Loucy (cell line): ENCODE measurements around the gene PPP2R5C.
"Not testable (repeated sequence)": the region's sequence is repeated elsewhere in the genome, so short reads cannot be mapped to it uniquely, and the experiment has no call there.

Experiments
- H2AFZ ChIP-seq: fragments of 200-600 bp; sonication (generic); 2 replicates; pipeline ENCODE4 v1.6.0; 2016; ENCODE audit warnings: antibody characterized with exemption, mild to moderate bottlenecking, low read length, moderate library complexity
- H3F3A ChIP-seq: fragments of 200-600 bp; 2 replicates; pipeline ENCODE4 v1.6.0; 2016; ENCODE audit warnings: antibody characterized with exemption, low read depth, mild to moderate bottlenecking
- H3K27me3 ChIP-seq: fragments of 200-600 bp; sonication (generic); 2 replicates; pipeline ENCODE4 v1.6.1; 2014; ENCODE audit warnings: low read length, mild to moderate bottlenecking; ENCODE audit not compliant: insufficient read depth, poor library complexity, severe bottlenecking
- H3K36me3 ChIP-seq: fragments of 200-600 bp; sonication (generic); 2 replicates; pipeline ENCODE4 v1.6.1; 2016; ENCODE audit warnings: low read length; ENCODE audit not compliant: insufficient read depth
- H3K4me1 ChIP-seq: fragments of 200-600 bp; sonication (generic); 2 replicates; pipeline ENCODE4 v1.5.1; 2014; ENCODE audit warnings: low read length, mild to moderate bottlenecking; ENCODE audit not compliant: insufficient read depth, poor library complexity, severe bottlenecking
- H3K4me2 ChIP-seq: fragments of 200-600 bp; sonication (generic); 2 replicates; pipeline ENCODE4 v1.6.0; 2014; ENCODE audit warnings: antibody characterized with exemption, low read length, low read depth, mild to moderate bottlenecking; ENCODE audit not compliant: poor library complexity, severe bottlenecking
- H3K4me3 ChIP-seq: fragments of 200-600 bp; sonication (generic); 2 replicates; pipeline ENCODE4 v1.5.1; 2014; ENCODE audit warnings: low read length, mild to moderate bottlenecking, mixed read lengths; ENCODE audit not compliant: poor library complexity, severe bottlenecking
- H3K79me2 ChIP-seq: fragments of 200-600 bp; sonication (generic); 2 replicates; pipeline ENCODE4 v1.6.1; 2014; ENCODE audit warnings: low read length; ENCODE audit not compliant: insufficient read depth
- H3K9ac ChIP-seq: fragments of 200-600 bp; sonication (generic); 2 replicates; pipeline ENCODE4 v1.6.0; 2014; ENCODE audit warnings: mild to moderate bottlenecking, low read depth, low read length, moderate library complexity; ENCODE audit not compliant: poor library complexity, severe bottlenecking
- H3K9me2 ChIP-seq: fragments of 200-600 bp; sonication (generic); replicated peaks from 2 replicates; pipeline ENCODE4 v1.6.1; 2016; ENCODE audit warnings: low read depth, low read length, mixed read lengths
- H3K9me3 ChIP-seq: fragments of 200-600 bp; sonication (generic); 2 replicates; pipeline ENCODE4 v1.6.1; 2014; ENCODE audit warnings: mild to moderate bottlenecking, antibody characterized with exemption, low read length, low read depth; ENCODE audit not compliant: insufficient read depth
- H4K20me1 ChIP-seq: fragments of 200-600 bp; sonication (generic); 2 replicates; pipeline ENCODE4 v1.6.0; 2014; ENCODE audit warnings: antibody characterized with exemption, low read length, mild to moderate bottlenecking; ENCODE audit not compliant: insufficient read depth, poor library complexity, severe bottlenecking
- EZH2phosphoT487 ChIP-seq: fragments of 200-600 bp; IDR thresholded peaks from 2 replicates; pipeline ENCODE4 v1.6.1; 2018; ENCODE audit warnings: antibody characterized with exemption, mild to moderate bottlenecking, moderate library complexity, borderline replicate concordance
- TF ChIP-seq, protein P1 (sequence below): fragments of 200-600 bp; sonication (generic); conservative IDR thresholded peaks from 2 replicates; pipeline ENCODE4 v1.5.1; 2014; ENCODE audit warnings: mild to moderate bottlenecking, antibody characterized with exemption, low read length

PPP2R5C gene

DNA sequence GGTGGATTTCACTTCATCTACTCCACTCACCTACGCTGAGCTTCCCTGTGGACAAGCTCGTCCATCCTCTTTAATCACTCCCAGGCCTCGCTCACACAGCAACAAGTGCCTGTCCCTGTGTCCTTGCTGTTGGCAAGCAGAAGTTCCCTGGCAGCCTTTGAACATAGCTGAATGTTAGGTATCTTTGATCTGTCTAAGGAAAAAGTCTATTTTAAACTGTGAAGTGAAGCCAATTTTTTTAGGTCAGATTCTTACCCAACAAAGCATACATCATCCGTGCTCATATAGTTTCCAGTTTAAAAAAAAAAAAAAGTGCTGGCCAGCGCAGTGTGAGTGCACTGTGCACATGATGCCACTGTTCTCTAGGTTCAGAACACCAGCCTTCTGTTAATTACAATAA, 36.3 kb downstream of the PPP2R5C start:
- no peak for TF ChIP-seq EZH2phosphoT487
- TF ChIP-seq, protein P1, sequence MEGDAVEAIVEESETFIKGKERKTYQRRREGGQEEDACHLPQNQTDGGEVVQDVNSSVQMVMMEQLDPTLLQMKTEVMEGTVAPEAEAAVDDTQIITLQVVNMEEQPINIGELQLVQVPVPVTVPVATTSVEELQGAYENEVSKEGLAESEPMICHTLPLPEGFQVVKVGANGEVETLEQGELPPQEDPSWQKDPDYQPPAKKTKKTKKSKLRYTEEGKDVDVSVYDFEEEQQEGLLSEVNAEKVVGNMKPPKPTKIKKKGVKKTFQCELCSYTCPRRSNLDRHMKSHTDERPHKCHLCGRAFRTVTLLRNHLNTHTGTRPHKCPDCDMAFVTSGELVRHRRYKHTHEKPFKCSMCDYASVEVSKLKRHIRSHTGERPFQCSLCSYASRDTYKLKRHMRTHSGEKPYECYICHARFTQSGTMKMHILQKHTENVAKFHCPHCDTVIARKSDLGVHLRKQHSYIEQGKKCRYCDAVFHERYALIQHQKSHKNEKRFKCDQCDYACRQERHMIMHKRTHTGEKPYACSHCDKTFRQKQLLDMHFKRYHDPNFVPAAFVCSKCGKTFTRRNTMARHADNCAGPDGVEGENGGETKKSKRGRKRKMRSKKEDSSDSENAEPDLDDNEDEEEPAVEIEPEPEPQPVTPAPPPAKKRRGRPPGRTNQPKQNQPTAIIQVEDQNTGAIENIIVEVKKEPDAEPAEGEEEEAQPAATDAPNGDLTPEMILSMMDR = no peak
- Histone ChIP-seq H3K9ac (no peak overlapping the region), H3K9me2 (no peaks in the 10 kb centered on the region), H3K79me2 (no peaks in the 10 kb centered on the region), H2AFZ (no peak overlapping the region), H3F3A (no peaks in the 10 kb centered on the region), H3K27me3 (no peaks in the 10 kb centered on the region), H3K4me1 (no peaks in the 10 kb centered on the region), H3K4me2 (no peak overlapping the region), H3K36me3 (no peaks in the 10 kb centered on the region), H3K4me3 (no peak overlapping the region), H4K20me1 (no peaks in the 10 kb centered on the region), H3K9me3 (peaks cover 5% of the 10 kb centered on the region; the same call in 1 of the 2 replicates)

DNA sequence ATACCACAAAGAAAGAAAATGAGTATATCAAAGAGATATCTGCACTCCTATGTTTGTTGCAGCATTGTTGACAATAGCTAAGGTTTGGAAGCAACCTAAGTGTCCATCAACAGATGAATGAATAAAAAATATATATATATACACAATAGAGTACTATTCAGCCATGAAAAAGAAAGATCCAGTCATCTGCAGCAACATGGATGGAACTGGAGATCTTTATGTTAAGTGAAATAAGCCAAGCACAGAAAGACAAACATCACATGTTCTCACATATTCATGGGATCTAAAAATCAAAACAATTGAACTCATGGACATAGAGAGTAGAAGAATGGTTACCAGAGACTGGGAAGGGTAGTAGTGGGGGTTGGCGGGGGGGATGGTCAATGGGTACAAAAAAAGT, 42.9 kb downstream of the PPP2R5C start:
- not testable (repeated sequence) for H3K27me3 ChIP-seq, H3K4me3 ChIP-seq, H3K36me3 ChIP-seq, H3K4me2 ChIP-seq, H3K9me3 ChIP-seq, H4K20me1 ChIP-seq, H3K9me2 ChIP-seq, H3K9ac ChIP-seq, H2AFZ ChIP-seq, H3F3A ChIP-seq, H3K79me2 ChIP-seq
- peaks cover 16% of the 10 kb centered on the region for H3K4me1 ChIP-seq

DNA sequence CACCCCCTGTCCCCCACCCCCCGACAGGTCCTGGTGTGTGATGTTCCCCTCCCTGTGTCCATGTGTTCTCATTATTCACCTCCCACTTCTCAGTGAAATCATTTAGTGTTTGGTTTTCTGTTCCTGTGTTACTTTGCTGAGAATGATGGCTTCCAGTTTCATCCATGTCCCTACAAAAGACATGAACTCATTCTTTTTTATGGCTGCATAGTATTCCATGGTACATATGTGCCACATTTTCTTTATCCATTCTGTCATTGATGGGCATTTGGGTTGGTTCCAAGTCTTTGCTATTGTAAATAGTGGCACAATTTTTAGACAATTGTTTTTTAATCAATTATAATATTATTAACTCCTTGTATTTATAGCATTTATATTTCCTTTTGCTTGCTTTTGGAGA, 44.7 kb downstream of the PPP2R5C start:
- not testable (repeated sequence) for H3K9me3 ChIP-seq, H3K9me2 ChIP-seq, H2AFZ ChIP-seq, H3K9ac ChIP-seq, H3F3A ChIP-seq, H3K4me3 ChIP-seq, H3K4me2 ChIP-seq, H3K36me3 ChIP-seq, H3K27me3 ChIP-seq
- peaks cover 11% of the 10 kb centered on the region for H4K20me1 ChIP-seq
- H3K79me2 ChIP-seq = peaks cover 14% of the 10 kb centered on the region
- peaks cover 17% of the 10 kb centered on the region for H3K4me1 ChIP-seq

DNA sequence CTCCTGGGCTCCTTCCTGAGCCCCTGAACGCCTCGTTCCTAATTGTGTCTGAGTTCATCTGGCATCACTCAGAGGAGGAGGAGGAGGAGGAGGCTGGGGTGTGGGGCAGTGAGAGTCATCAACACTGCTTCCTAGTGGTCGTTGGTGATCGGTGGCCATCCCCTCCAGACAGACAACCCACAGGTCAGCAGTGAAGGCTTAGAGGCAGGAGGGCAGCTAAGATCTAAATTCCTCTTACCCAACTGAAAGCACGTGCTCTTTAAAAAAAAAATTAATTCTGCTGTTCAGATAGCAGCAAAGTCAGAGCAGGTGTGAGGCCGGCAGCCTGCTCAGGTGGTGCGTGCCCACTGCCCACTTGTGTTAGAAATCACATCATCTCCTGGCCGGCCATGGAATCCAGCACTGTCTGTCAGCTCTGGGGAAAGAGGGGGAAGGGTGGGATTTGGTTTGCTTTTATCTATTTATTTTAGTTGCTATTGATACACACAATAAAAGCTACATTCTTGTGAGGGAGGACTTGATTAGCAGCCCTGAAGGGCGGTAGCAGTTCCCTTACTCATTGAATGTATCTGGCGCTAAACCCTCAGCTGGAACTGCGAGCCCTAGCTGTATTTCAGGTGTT, 46.6 kb downstream of the PPP2R5C start:
- Histone ChIP-seq H3K27me3 (no peaks in the 10 kb centered on the region), H3K9me2 (no peaks in the 10 kb centered on the region), H3K4me1 (peaks cover 34% of the 10 kb centered on the region), H3F3A (peaks cover 6% of the 10 kb centered on the region), H3K9me3 (no peaks in the 10 kb centered on the region), H3K9ac (peak overlapping the region; percentile 98), H3K4me3 (peak overlapping the region; percentile 96), H4K20me1 (peaks cover 29% of the 10 kb centered on the region), H3K79me2 (peaks cover 33% of the 10 kb centered on the region), H3K4me2 (peak overlapping the region; percentile 99), H3K36me3 (no peaks in the 10 kb centered on the region), H2AFZ (no peak overlapping the region)
- TF ChIP-seq, protein P1 = peak; percentile 45
- no peak for TF ChIP-seq EZH2phosphoT487
